Endodermal cell (in vitro differentiated cells): ENCODE measurements around the gene LACC1. TPM values are rescaled to one million over a fixed set of nuclear protein-coding genes. Genes with fewer than 3 reads are reported as not detected.

ENCODE experiments used
- DNase-seq: peaks from one replicate; pipeline ENCODE4 v3.0.0-alpha.2; 2017
- H3K27ac ChIP-seq: 2 replicates; pipeline ENCODE4 v1.5.1; 2013; ENCODE audit warnings: mild to moderate bottlenecking, low read depth, low read length, moderate library complexity
- H3K27me3 ChIP-seq: 2 replicates; pipeline ENCODE4 v1.6.1; 2013; ENCODE audit warnings: mild to moderate bottlenecking, low read length, moderate library complexity; ENCODE audit not compliant: insufficient read depth, control insufficient read depth, poor library complexity, severe bottlenecking
- H3K36me3 ChIP-seq: 2 replicates; pipeline ENCODE4 v1.7.0; 2013; ENCODE audit warnings: mild to moderate bottlenecking, low read length, moderate library complexity; ENCODE audit not compliant: control insufficient read depth, insufficient read depth
- H3K4me1 ChIP-seq: one replicate; pipeline ENCODE4 v1.7.0; 2013; ENCODE audit warnings: low read length; ENCODE audit not compliant: control insufficient read depth, insufficient read depth
- H3K4me3 ChIP-seq: 2 replicates; pipeline ENCODE4 v1.5.1; 2013; ENCODE audit warnings: mild to moderate bottlenecking, low read length, moderate library complexity
- H3K9ac ChIP-seq: 2 replicates; pipeline ENCODE4 v1.6.1; 2013; ENCODE audit warnings: mild to moderate bottlenecking, low read length, moderate library complexity; ENCODE audit not compliant: poor library complexity, severe bottlenecking; ENCODE audit errors: extremely low read depth
- H3K9me3 ChIP-seq: 2 replicates; pipeline ENCODE4 v1.6.1; 2013; ENCODE audit warnings: mild to moderate bottlenecking, low read length, moderate library complexity; ENCODE audit not compliant: control insufficient read depth
- H3K27ac Mint-ChIP-seq: 2 replicates; pipeline ENCODE4 v1.8.0; 2020; ENCODE audit warnings: mixed read lengths
- H3K27me3 Mint-ChIP-seq: 2 replicates; pipeline ENCODE4 v1.8.0; 2021; ENCODE audit warnings: mild to moderate bottlenecking, mixed read lengths; ENCODE audit not compliant: insufficient read depth
- H3K36me3 Mint-ChIP-seq: 2 replicates; pipeline ENCODE4 v1.8.0; 2020; ENCODE audit warnings: low read depth, mixed read lengths
- H3K4me1 Mint-ChIP-seq: 2 replicates; pipeline ENCODE4 v1.8.0; 2020; ENCODE audit warnings: mixed read lengths
- H3K4me3 Mint-ChIP-seq: 2 replicates; pipeline ENCODE4 v1.8.0; 2020; ENCODE audit warnings: mild to moderate bottlenecking, moderate library complexity, mixed read lengths
- H3K9me3 Mint-ChIP-seq: 2 replicates; pipeline ENCODE4 v1.8.0; 2020; ENCODE audit warnings: mild to moderate bottlenecking, mixed read lengths
- CTCF ChIP-seq: fragments of 200-600 bp; sonication (generic); conservative IDR thresholded peaks from 2 replicates; pipeline ENCODE4 v1.5.0; 2021; ENCODE audit warnings: antibody characterized with exemption, mild to moderate bottlenecking
- WGBS, 2 experiments: methylation state at CpG; one replicate each; pipeline versions ENCODE4 v1.1.5 to v1.1.7; 2013; ENCODE audit warnings: missing lambda C conversion rate in 2 of 2, mixed read lengths in 1 of 2; ENCODE audit not compliant: insufficient coverage in 1 of 2, insufficient read length in 1 of 2; 5-methylcytosine and 5-hydroxymethylcytosine counted together
- total RNA-seq, 2 donors: library from RNA; stranded (reverse); fragmentation: NEBNext Ultra II Directional in 1 of 2; extraction: Animal tissue kit (Norgen Biotek cat#: 25700) in 1 of 2; gene quantifications; 2 replicates in 1 of 2; 3 replicates in 1 of 2; pipeline ENCODE4 v1.2.1, GENCODE V29; 2021

Gene LACC1
- total RNA-seq, 2 donors from 2014 or later, result 1.3 to 2.0 TPM

- peaks cover 3% of the 10 kb centered on the region for H3K9me3 Mint-ChIP-seq
- H3K4me3 Mint-ChIP-seq, result no peak overlapping the region
- Histone ChIP-seq H3K9me3 (peaks cover 9% of the 10 kb centered on the region), H3K27ac (no peak overlapping the region), H3K36me3 (no peaks in the 10 kb centered on the region), H3K9ac (no peak overlapping the region), H3K4me3 (no peak overlapping the region), H3K4me1 (no peaks in the 10 kb centered on the region), H3K27me3 (peaks cover 15% of the 10 kb centered on the region)
- H3K4me1 Mint-ChIP-seq, result peaks cover 23% of the 10 kb centered on the region
- no peak for TF ChIP-seq CTCF
- H3K27me3 Mint-ChIP-seq, result peaks cover 18% of the 10 kb centered on the region
- no peaks in the 10 kb centered on the region for H3K36me3 Mint-ChIP-seq
- H3K27ac Mint-ChIP-seq, result no peak overlapping the region
- DNase-seq, result no peak
Measured at GRCh38 chr13:43877326-43877725, 2.4 kb upstream of the LACC1 start.

- Histone ChIP-seq H3K4me3 (no peak overlapping the region), H3K9me3 (peaks cover 9% of the 10 kb centered on the region), H3K4me1 (no peaks in the 10 kb centered on the region), H3K36me3 (no peaks in the 10 kb centered on the region), H3K27ac (no peak overlapping the region), H3K27me3 (peaks cover 15% of the 10 kb centered on the region), H3K9ac (no peak overlapping the region)
- Mint-ChIP-seq H3K36me3 (no peaks in the 10 kb centered on the region), H3K9me3 (peaks cover 3% of the 10 kb centered on the region), H3K4me1 (peaks cover 23% of the 10 kb centered on the region), H3K4me3 (no peak overlapping the region), H3K27ac (no peak overlapping the region), H3K27me3 (peaks cover 18% of the 10 kb centered on the region)
- 91% methylated on average over 1 of the region's 1 CpG; no CpG with 5 or more reads in 1 of the 2 experiments for WGBS, 2 experiments
- no peak for TF ChIP-seq CTCF
- DNase-seq, result no peak
Measured at GRCh38 chr13:43877766-43878165, 1.9 kb upstream of the LACC1 start.

- H3K9me3 Mint-ChIP-seq, result peaks cover 3% of the 10 kb centered on the region
- Histone ChIP-seq H3K36me3 (no peaks in the 10 kb centered on the region), H3K27ac (no peak within 1 kb of the TSS), H3K4me1 (no peaks in the 10 kb centered on the region), H3K4me3 (peak within 1 kb of the TSS; percentile 84), H3K9ac (peak within 1 kb of the TSS; percentile 60), H3K9me3 (peaks cover 9% of the 10 kb centered on the region), H3K27me3 (peaks cover 15% of the 10 kb centered on the region)
- 0% methylated on average over 8 to 77 of the region's 78 CpGs for WGBS, 2 experiments
- peak within 1 kb of the TSS; percentile 85 for H3K4me3 Mint-ChIP-seq
- no peak for TF ChIP-seq CTCF
- H3K36me3 Mint-ChIP-seq, result no peaks in the 10 kb centered on the region
- H3K4me1 Mint-ChIP-seq, result peaks cover 23% of the 10 kb centered on the region
- H3K27ac Mint-ChIP-seq, result peak within 1 kb of the TSS; percentile 93
- H3K27me3 Mint-ChIP-seq, result peaks cover 18% of the 10 kb centered on the region
- peak; percentile 92 for DNase-seq
Measured at GRCh38 chr13:43878892-43879754, 581 bp upstream of the LACC1 start, which contains the start of gene CCDC122. Gene CCDC122, minus strand, starts transcription at chr13:43879740. Its CDS starts 10,364 bp downstream, at chr13:43869376.
